Urothelium cell line (cell line): ENCODE data around the gene OVAAL.

Source experiments
- DNase-seq: peaks from one replicate; pipeline ENCODE4 v3.0.0; 2011; ENCODE audit warnings: low spot score, mixed read lengths
- FAIRE-seq: peaks from 2 replicates; lab custom pipeline; 2011; peaks lifted over from hg19 to GRCh38; lab: Jason Lieb, UNC

Gene OVAAL

GRCh38 chr1:180603223-180603849, 44.6 kb downstream of the OVAAL start:
- DNase-seq, result no peak
- FAIRE-seq, result no peak

GRCh38 chr1:180603850-180604226, 45.1 kb downstream of the OVAAL start:
- no peak for DNase-seq
- FAIRE-seq, result no peak

DNA sequence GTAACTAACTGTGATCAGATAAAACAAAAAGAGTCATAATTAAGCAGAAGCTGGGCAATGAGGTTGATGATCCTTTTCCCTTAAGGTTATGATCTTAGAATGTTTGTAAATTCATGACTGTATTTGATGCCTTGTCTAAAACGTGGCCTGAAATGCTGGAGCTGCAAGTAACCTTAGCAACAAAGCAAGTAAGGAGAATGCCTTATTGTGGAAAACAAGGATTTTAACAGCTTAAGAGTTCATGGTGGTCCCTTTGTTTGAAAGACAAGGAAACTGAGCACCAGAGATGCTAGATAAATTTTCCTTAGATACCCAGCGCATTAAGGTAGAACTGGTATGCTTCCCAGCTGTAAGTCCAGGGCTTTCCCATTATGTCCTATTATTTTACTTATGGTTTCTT, 47.4 kb downstream of the OVAAL start:
- DNase-seq (no peak), FAIRE-seq (no peak)

DNA sequence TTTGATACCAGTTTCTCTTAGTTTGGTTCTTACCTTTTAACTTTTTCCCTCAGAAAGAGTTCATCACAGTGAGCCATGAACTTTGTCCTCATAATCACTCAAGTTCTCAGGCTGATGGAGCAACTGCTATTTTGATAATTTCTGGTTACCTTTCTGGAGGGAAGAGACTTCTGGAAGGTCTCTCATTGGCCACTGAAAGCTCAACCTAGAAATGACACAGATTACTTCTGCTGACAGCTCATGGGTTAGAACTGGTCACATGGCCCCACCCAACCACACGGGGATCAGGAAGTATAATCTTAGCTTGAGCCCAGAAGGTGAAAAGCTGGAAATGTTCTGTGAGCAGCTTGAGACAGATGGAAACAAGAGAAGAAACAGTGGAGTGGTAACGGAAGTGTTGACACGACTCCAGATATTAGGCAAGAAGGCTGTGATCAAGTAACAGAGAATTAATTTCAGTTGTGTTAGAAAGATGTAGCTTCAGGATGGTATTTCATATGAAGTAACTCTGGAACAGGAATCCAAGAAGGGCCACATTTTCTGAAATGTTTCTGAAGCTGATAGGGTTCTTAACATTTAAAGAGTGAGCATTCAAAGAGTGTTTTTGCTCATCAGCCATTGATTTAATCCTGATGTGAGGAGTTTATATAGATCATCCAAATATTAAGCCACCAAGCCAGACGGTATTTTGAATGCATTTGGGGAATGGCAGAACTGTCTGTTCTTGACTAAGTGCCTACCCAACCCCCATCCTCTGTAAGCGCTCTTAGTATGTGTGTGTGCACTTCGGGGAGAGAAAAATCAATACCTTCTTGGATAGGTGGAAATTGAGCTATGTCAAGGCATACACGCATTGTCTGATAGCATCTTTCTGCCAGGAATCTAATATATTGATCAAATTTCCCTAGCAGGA, 51.1 kb downstream of the OVAAL start:
- no peak for FAIRE-seq
- DNase-seq, result no peak

DNA sequence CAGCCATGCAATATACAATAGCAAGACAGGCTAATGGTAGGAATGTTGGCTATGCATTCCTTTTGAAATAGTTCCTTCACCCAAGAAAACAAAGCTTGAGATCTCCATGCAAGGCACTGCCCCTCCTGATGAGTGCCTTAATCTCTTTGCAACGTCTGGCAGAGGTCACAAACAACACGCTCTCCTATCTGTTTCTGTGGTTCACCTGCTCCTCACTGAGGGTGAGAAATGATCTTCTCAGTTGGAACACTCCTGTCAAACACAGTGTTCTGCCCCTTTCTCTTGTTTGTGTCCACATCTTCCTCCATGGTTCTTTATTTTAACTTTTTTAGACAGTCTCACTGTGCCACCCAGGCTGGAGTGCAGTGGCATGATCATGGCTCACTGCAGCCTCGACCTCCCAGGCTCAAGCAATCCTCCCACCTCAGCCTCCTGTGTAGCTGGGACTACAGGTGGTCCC, 51.8 kb downstream of the OVAAL start:
- FAIRE-seq (no peak), DNase-seq (no peak)

DNA sequence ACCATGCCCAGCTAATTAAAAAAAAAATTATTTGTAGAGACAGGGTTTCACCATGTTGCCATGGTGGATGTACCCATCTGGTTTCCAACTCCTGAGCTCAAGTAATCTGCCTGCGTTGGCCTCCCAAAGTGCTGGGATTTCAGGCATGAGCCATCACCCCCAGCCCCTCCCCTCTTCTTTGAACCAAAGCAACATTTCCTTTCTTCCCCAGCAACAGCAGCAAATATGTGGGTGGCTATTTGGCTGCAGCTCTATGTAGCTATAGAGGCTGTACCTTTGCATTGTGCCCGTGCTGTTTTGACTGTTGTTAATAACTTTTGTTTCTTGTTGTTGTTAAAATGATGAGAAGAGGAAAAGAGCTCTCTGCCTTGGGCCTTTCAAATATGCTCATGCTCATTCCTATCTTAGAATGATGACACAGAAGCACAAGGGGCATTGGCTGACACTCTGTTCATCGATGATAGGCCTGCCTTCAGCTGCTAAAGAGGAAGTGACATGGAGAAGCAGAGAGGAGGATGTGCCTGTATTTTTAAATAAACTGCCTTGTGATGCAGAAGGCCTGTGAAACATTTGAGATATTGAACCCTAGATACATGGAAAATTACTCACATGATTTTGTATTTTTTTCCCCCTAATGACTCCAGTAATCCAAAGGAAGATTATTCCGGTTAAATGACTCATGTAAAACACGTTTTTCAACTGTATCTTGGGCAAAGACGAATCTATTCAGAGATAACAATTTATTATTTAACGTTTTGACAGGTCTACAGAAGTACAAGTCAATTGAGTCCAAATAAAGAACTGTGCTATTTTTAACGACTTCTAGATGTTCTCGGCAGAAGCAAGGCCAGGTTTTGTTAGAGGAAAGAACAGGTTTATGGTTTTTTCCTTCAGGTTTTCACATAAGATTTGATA, 52.5 kb downstream of the OVAAL start:
- no peak for FAIRE-seq

DNA sequence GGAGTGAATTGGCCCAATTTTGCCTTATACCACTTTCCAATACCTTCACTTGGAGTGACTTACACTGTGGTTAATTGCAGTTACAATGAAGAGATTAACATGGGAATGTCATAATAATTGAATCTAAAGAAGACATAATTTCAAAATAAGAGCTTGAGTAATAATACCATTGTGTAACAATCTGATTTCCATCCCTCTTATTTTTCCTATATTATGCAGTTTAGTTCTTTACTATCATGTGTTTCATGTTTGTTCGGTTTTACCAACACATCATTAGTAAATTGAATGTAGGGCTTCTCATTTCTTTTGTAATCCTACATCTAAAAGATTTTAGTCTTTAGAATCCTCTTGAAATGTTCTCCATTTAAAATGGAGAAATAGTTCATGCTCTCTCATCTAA, 53.9 kb downstream of the OVAAL start:
- FAIRE-seq, result no peak
- no peak for DNase-seq

More for the DNA sequence above, 52.5 kb downstream of the OVAAL start:
- no peak for DNase-seq

DNA sequence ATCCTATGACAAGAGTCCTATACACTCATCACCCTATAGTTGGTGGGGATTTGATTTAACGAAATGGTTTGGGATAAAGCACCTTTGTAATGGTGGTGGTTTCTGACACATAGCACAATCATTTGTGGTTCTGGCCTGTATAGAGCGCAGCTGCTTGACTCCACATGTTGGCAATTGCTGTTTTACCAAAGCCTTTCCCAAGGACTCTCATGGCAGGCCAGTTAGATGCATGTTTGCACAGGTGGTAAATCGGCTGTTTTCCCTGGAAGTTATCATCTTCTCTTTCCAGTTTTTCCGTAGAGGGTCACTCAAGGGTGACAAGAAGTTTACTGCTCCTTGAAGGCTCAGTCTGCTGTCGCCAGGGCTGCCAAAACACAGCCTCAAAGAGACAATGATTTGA, 56.0 kb downstream of the OVAAL start:
- no peak for FAIRE-seq
- DNase-seq, result no peak

DNA sequence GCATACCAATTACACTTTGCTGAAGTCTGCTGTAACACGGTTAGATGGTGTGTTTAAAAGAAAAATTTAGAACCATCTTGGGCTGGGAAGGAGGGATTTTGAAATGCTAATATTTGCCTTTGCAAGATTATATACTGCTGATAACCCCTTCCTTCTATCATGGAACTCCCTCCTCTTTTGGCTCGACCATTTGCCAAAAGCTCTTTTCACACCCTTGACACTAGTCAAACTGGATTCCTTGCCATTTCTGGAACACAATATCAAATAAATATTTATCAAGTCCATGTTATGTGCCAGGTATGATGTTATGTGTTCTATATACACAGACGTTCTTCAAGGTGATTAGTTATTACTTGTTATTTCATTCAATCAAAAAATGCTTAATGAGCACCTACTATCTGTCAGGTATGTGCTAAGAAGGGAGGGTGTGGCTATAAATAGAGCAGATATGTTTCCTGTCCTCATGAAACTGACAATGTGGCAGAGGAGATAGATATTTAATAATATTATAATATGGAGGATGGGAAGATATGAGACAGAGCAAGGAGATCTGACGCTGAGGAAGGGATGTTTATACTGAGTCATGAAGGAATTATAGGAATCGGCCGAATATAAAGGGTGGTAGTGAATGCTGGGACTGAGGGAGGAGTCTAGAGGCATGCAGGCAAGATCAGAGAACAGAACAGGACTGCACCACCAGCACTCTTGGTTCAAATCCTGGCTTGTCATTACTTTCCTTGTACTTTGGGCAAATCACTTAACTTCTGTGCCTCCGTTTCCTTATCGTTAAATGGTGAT, 56.9 kb downstream of the OVAAL start:
- DNase-seq, result no peak
- FAIRE-seq, result no peak
